ENCODE measurements around the gene F10.

Gene F10

DNA sequence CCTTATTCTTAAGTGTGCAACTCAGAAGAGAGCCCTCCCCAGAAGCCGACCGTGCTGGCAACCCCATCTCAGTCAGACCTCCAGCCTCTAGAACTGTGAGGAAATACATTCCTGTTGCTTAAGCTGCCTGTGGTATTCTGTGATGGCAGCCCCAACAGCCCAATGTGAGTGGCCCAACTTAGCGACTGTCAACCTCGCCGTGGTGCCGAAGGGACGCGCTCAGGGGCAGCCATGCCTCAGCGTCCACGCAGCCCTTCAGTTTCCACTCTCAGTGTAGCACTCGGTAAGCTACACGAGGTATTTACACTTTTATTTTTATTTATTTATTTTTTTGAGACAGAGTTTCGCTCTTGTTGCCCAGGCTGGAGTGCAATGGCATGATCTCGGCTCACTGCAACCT, 54.2 kb downstream of the F10 start:
- DNase-seq (ENCODE audit: extremely low spot score) = no peak
- TF ChIP-seq ELF4 (IDR thresholded peaks at IDR 0.05) (no peak), NFRKB (IDR thresholded peaks at IDR 0.05) (no peak), BHLHE40 (IDR thresholded peaks at IDR 0.05; ENCODE audit: borderline replicate concordance) (no peak), FOXA1 (IDR thresholded peaks at IDR 0.05) (no peak)
- ChIA-PET CTCF (no interaction called here), POLR2A (no interaction called here)

GRCh38 chr13:113178070-113178895, 55.7 kb downstream of the F10 start:
- TF ChIP-seq CTBP1 (IDR thresholded peaks at IDR 0.05; ENCODE audit: borderline replicate concordance) = no peak
- no peak for TF ChIP-seq SUZ12 (IDR thresholded peaks at IDR 0.05)
- no peak for TF ChIP-seq LEF1 (IDR thresholded peaks at IDR 0.05; ENCODE audit: borderline replicate concordance)
- TF ChIP-seq ELF4 (IDR thresholded peaks at IDR 0.05) = no peak
- TF ChIP-seq FOXK2 (IDR thresholded peaks at IDR 0.05) = no peak
- TF ChIP-seq SP1 (IDR thresholded peaks at IDR 0.05) = no peak
- TF ChIP-seq NFRKB (IDR thresholded peaks at IDR 0.05) = no peak
- ChIA-PET POLR2A (no interaction called here), CTCF (no interaction called here)
- DNase-seq (ENCODE audit: extremely low spot score) = no peak

DNA sequence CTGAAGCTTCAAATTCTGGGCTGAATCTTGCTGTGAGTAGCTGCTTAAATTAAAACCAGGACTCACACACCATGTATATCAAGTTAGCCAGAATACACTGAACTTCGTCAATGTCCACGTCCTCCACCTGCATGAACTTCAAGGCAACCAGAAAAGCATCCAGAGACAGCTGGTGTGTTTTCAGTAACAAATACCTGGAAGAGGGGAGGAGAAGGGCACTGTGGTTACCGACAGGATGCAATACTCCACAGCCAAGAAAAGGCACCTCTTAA, 56.2 kb downstream of the F10 start:
- ChIA-PET POLR2A (no interaction called here), CTCF (no interaction called here)
- no peak for DNase-seq (ENCODE audit: extremely low spot score)
- no peak for TF ChIP-seq SP1 (IDR thresholded peaks at IDR 0.05)
- no peak for TF ChIP-seq TARDBP (IDR thresholded peaks at IDR 0.05)
- no peak for TF ChIP-seq ARNT (IDR thresholded peaks at IDR 0.05)
- TF ChIP-seq ELF4 (IDR thresholded peaks at IDR 0.05) = no peak
- TF ChIP-seq L3MBTL2 (conservative IDR thresholded peaks at IDR 0.05) = no peak
- no peak for TF ChIP-seq LEF1 (IDR thresholded peaks at IDR 0.05; ENCODE audit: borderline replicate concordance)
- TF ChIP-seq FOXA1 (IDR thresholded peaks at IDR 0.05) = no peak
- no peak for TF ChIP-seq BHLHE40 (IDR thresholded peaks at IDR 0.05; ENCODE audit: borderline replicate concordance)
- no peak for TF ChIP-seq NFRKB (IDR thresholded peaks at IDR 0.05)
- TF ChIP-seq FOXK2 (IDR thresholded peaks at IDR 0.05) = no peak
- TF ChIP-seq SUZ12 (IDR thresholded peaks at IDR 0.05) = no peak
- no peak for TF ChIP-seq FOXM1 (IDR thresholded peaks at IDR 0.05; ENCODE audit: borderline replicate concordance)
- no peak for TF ChIP-seq ZNF384 (IDR thresholded peaks at IDR 0.05)
- no peak for TF ChIP-seq HDGF (IDR thresholded peaks at IDR 0.05; ENCODE audit: borderline replicate concordance)
- TF ChIP-seq, protein P1, sequence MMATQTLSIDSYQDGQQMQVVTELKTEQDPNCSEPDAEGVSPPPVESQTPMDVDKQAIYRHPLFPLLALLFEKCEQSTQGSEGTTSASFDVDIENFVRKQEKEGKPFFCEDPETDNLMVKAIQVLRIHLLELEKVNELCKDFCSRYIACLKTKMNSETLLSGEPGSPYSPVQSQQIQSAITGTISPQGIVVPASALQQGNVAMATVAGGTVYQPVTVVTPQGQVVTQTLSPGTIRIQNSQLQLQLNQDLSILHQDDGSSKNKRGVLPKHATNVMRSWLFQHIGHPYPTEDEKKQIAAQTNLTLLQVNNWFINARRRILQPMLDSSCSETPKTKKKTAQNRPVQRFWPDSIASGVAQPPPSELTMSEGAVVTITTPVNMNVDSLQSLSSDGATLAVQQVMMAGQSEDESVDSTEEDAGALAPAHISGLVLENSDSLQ (IDR thresholded peaks at IDR 0.05) = no peak

DNA sequence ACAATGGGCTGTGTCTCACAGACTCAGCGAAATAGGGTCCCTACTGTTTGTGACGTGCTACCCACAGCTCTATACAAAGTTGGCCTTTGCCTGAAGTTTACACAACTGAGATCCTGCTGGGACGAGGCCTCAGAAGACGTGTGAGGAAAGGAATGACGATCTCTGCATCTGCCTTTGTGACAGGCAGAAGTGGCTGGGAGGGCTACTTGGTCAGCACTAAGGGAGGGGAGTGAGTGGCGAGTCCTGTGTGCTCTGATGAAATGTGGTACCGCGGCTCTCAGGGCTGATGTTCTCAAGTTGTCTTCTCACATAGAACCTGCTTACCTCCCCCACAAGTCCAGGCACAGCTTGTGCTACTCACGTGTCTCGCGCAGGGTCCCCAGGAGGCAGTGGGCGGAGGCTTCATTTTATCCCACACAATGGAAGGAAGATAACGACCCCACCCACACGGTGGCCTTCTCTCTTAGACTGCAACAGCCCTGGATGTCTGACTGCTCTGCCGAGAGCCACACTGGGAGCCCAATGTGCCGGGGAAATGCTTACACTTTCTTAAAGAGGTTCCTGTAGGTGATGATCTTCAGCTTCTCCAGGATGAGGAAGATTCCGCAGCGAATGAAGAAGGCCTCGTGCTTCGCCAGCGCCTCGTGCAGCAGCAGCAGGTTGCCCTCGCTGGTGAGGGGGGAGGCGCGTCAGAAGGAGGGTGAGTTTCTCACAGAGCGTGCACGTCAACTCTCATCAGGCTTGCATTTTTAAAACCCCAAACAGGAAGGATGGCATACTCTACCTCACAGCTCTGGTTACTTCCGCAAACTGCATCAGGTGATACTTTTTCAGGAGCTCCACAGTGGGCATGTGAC, 57.0 kb downstream of the F10 start:
- no peak for DNase-seq (ENCODE audit: extremely low spot score)
- no peak for TF ChIP-seq HDGF (IDR thresholded peaks at IDR 0.05; ENCODE audit: borderline replicate concordance)
- no peak for TF ChIP-seq ARNT (IDR thresholded peaks at IDR 0.05)
- no peak for TF ChIP-seq NFRKB (IDR thresholded peaks at IDR 0.05)
- no peak for TF ChIP-seq SP1 (IDR thresholded peaks at IDR 0.05)
- TF ChIP-seq LEF1 (IDR thresholded peaks at IDR 0.05; ENCODE audit: borderline replicate concordance) = no peak
- TF ChIP-seq FOXA1 (IDR thresholded peaks at IDR 0.05) = no peak
- TF ChIP-seq FOXK2 (IDR thresholded peaks at IDR 0.05) = no peak
- no peak for TF ChIP-seq SUZ12 (IDR thresholded peaks at IDR 0.05)
- TF ChIP-seq FOXM1 (IDR thresholded peaks at IDR 0.05; ENCODE audit: borderline replicate concordance) = no peak
- no peak for TF ChIP-seq CTBP1 (IDR thresholded peaks at IDR 0.05; ENCODE audit: borderline replicate concordance)
- no peak for TF ChIP-seq BHLHE40 (IDR thresholded peaks at IDR 0.05; ENCODE audit: borderline replicate concordance)
- no peak for TF ChIP-seq L3MBTL2 (conservative IDR thresholded peaks at IDR 0.05)
- TF ChIP-seq ZNF384 (IDR thresholded peaks at IDR 0.05) = no peak
- TF ChIP-seq, protein P1 (IDR thresholded peaks at IDR 0.05) = no peak
- TF ChIP-seq TARDBP (IDR thresholded peaks at IDR 0.05) = no peak
- ChIA-PET CTCF (no interaction called here), POLR2A (no interaction called here)

DNA sequence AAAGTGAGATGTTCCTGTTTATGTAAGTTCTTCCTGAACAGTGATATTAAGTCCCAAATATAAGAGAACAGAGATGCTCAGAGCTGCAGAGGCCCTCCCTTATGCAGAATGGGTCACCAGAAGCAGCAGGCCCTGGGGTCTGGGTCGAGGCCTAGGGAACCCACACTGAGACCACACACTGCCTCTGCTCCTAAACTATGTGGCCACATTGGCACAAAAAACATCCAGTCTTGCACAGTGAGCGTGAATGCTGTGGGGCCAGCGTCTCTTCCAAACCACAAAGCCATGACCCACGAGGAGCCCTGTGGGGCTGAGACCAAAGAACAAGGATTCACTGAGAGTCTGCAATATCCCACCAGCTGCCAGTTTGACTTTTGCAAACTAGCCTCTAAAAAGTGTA, 59.4 kb downstream of the F10 start:
- no peak for DNase-seq (ENCODE audit: extremely low spot score)
- POLR2A ChIA-PET = no interaction called here
- CTCF ChIA-PET = no interaction called here
- TF ChIP-seq ARNT (IDR thresholded peaks at IDR 0.05) (no peak), HDGF (IDR thresholded peaks at IDR 0.05; ENCODE audit: borderline replicate concordance) (no peak), CTBP1 (IDR thresholded peaks at IDR 0.05; ENCODE audit: borderline replicate concordance) (no peak), SP1 (IDR thresholded peaks at IDR 0.05) (no peak), LEF1 (IDR thresholded peaks at IDR 0.05; ENCODE audit: borderline replicate concordance) (no peak), FOXA1 (IDR thresholded peaks at IDR 0.05) (no peak), FOXK2 (IDR thresholded peaks at IDR 0.05) (no peak)

DNA sequence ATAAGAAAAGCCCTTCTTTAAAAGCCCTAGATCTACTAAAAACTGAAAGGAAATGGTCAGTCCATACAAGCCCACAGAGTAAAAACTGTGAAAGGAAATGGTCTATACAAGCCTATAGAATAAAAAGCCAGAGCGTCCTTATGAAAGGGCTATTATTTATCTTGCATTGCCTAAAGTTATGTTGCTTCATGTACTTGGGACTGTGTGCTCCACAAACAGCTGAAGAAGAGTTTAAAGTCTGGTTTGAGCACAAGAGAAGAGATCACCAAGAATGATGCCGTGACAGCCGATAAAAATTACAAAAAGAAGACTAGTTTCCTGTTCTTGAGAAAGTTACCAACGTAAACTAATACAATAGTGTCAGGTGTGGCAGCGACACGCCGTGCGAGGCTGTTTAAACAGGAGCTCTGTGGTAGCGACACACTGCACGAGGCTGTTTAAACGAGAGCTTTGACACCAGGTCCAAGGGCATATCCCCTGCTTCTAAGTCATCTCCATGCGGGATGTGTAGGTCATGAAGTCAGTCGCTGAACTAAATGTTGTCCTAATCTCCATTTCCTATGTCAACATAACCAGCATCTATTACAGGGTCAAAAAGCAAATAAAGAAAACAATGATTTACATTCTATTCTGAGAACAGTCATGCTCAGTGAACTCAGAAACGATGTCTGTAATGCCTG, 61.0 kb downstream of the F10 start:
- CTCF ChIA-PET = no interaction called here
- TF ChIP-seq FOXK2 (IDR thresholded peaks at IDR 0.05) (no peak), BHLHE40 (IDR thresholded peaks at IDR 0.05; ENCODE audit: borderline replicate concordance) (no peak), TARDBP (IDR thresholded peaks at IDR 0.05) (no peak), LEF1 (IDR thresholded peaks at IDR 0.05; ENCODE audit: borderline replicate concordance) (no peak), FOXM1 (IDR thresholded peaks at IDR 0.05; ENCODE audit: borderline replicate concordance) (no peak), HDGF (IDR thresholded peaks at IDR 0.05; ENCODE audit: borderline replicate concordance) (no peak), CTBP1 (IDR thresholded peaks at IDR 0.05; ENCODE audit: borderline replicate concordance) (no peak), ZNF384 (IDR thresholded peaks at IDR 0.05) (no peak), SP1 (IDR thresholded peaks at IDR 0.05) (no peak)
- TF ChIP-seq, protein P1 (IDR thresholded peaks at IDR 0.05) = no peak
- DNase-seq (ENCODE audit: extremely low spot score) = no peak
- POLR2A ChIA-PET = interaction anchor here (1.0 kb wide), 1 partner anchor 25 kb away, joined by 3 read pairs; the partner anchor contains the start of gene PCID2

Measured in HEK293T (cell line).